Measurements from ENCODE around the gene RMRP.

GRCh38 chr9:35666549-35666948, 8.7 kb upstream of the RMRP start:
- TF ChIP-seq EZH2 (IDR thresholded peaks at IDR 0.05; ENCODE audit: borderline replicate concordance, low read length) (no peak), CTCF (IDR thresholded peaks at IDR 0.05; ENCODE audit: low read length) (no peak)

All from OCI-LY1 (cell line).